ENCODE measurements around the gene TRPM4. TPM values are rescaled to one million over a fixed set of nuclear protein-coding genes. Genes with fewer than 3 reads are reported as not detected.
"Not testable (repeated sequence)": the region's sequence is repeated elsewhere in the genome, so short reads cannot be mapped to it uniquely, and the experiment has no call there.

The TRPM4 gene
- polyA plus RNA-seq, 1 of the 3 experiments (the other 2 are of a cell fraction): 20.6 TPM

DNA sequence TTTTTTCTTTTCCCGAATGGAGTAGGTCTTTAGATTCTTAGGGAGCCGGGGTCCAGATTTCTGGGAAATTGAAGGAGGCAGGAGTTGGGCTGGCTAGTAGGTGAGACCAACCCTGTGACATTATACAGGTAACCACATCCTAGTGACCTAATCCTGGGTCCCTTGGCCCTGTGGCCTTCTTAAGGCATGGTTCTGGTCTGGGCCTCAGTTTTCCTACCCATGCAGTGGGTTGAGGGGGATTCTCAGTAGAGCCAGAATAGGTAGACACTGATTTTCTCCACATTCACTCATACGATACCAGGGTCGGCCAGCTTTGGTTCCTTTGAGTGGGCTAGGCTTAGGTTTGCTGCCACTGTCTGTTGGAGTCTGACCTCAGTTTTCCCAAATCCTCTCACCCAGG, 31.0 kb upstream of the TRPM4 start:
- no peaks in the 10 kb centered on the region for H3K9me3 ChIP-seq
- H3K36me3 ChIP-seq (replicated peaks in 1 of 2; ENCODE audit: control insufficient read depth in 1 of 2, insufficient read depth in 2 of 2, low read length in 1 of 2): no peaks in the 10 kb centered on the region
- no peak overlapping the region for H3K9ac ChIP-seq
- no peaks in the 10 kb centered on the region for H4K20me1 ChIP-seq (ENCODE audit: insufficient read depth)
- no peak for TF ChIP-seq ELF1 (IDR thresholded peaks at IDR 0.05)
- TF ChIP-seq GABPA (IDR thresholded peaks at IDR 0.05; ENCODE audit: low read depth): no peak
- TF ChIP-seq FOXJ3 (CRISPR knock-in tag; IDR thresholded peaks at IDR 0.05): no peak
- no peak overlapping the region for H3K4me3 ChIP-seq (ENCODE audit: low read depth in 2 of 2, low read length in 1 of 2)
- POLR2A ChIA-PET: interaction anchor here (2.0 kb wide), 1 partner anchor 23 kb away, joined by 5 read pairs; no protein-coding TSS in a partner anchor
- H3K4me1 ChIP-seq (ENCODE audit: control insufficient read depth in 1 of 2, insufficient read depth in 2 of 2, low read depth in 1 of 2, low read length in 1 of 2): peaks cover 10 to 11% of the 10 kb centered on the region in 2 experiments; a peak in 2 of 4 replicates
- CTCF ChIA-PET: interaction anchor here (0.8 to 2.9 kb wide), 2 partner anchors 20 to 28 kb away, joined by 3 to 11 read pairs; no protein-coding TSS in a partner anchor
- H2AFZ ChIP-seq (ENCODE audit: low read depth): no peak overlapping the region
- no peak overlapping the region for H3K27ac ChIP-seq (ENCODE audit: low read depth in 2 of 2, low read length in 1 of 2)
- WGBS (ENCODE audit: low lambda C conversion rate): 81% methylated on average over 4 of the region's 4 CpGs
- no peaks in the 10 kb centered on the region for H3K9me2 ChIP-seq
- H3F3A ChIP-seq (replicated peaks; ENCODE audit: insufficient read depth): no peaks in the 10 kb centered on the region
- H3K79me2 ChIP-seq (ENCODE audit: insufficient read depth): no peaks in the 10 kb centered on the region
- no peak for DNase-seq
- H3K27me3 ChIP-seq (ENCODE audit: insufficient read depth): no peaks in the 10 kb centered on the region
- H3K4me2 ChIP-seq: no peak overlapping the region

DNA sequence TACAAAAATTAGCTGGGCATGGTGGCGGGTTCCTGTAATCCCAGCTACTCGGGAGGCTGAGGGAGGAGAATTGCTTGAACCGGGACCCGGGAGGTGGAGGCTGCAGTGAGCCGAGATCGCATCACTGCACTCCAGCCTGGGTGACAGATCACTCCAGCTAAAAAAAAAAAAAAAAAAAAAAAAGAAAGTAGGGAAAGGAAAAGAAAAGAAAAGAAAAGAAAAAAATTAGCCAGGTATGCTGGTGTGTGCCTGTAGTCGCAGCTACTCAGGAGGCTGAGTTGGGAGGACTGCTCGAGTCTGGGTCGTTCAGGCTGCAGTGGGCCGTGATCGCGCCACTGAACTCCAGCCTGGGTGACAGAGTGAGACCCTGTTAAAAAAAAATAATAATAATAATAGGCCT, 30.4 kb upstream of the TRPM4 start:
- 0 out of 2 replicates have a peak overlapping the region, but pooled peaks have one; percentile 60 for H3K4me2 ChIP-seq
- not testable (repeated sequence) for H3K27ac ChIP-seq (ENCODE audit: low read depth in 2 of 2, low read length in 1 of 2); DNase-seq; H3K36me3 ChIP-seq (replicated peaks in 1 of 2; ENCODE audit: control insufficient read depth in 1 of 2, insufficient read depth in 2 of 2, low read length in 1 of 2); H4K20me1 ChIP-seq (ENCODE audit: insufficient read depth); H3K27me3 ChIP-seq (ENCODE audit: insufficient read depth); H3K9me2 ChIP-seq; H3K9me3 ChIP-seq; H3F3A ChIP-seq (replicated peaks; ENCODE audit: insufficient read depth); H3K9ac ChIP-seq; H3K4me3 ChIP-seq (ENCODE audit: low read depth in 2 of 2, low read length in 1 of 2); H3K79me2 ChIP-seq (ENCODE audit: insufficient read depth)
- ChIA-PET CTCF (interaction anchor here (0.8 to 2.9 kb wide), 7 partner anchors 9 to 30 kb away, joined by 3 to 11 read pairs (median 4); partner anchors contain the start of gene HRC), POLR2A (interaction anchor here (0.9 to 2.0 kb wide), 4 partner anchors 13 to 32 kb away, joined by 3 to 10 read pairs (median 4); partner anchors contain the start of gene LIN7B)
- H2AFZ ChIP-seq (ENCODE audit: low read depth): peak overlapping the region; percentile 82; the same call in 1 of the 2 replicates
- WGBS (ENCODE audit: low lambda C conversion rate): 95% methylated on average over 12 of the region's 12 CpGs
- peaks cover 10 to 11% of the 10 kb centered on the region in 2 experiments; a peak in 2 of 4 replicates for H3K4me1 ChIP-seq (ENCODE audit: control insufficient read depth in 1 of 2, insufficient read depth in 2 of 2, low read depth in 1 of 2, low read length in 1 of 2)

DNA sequence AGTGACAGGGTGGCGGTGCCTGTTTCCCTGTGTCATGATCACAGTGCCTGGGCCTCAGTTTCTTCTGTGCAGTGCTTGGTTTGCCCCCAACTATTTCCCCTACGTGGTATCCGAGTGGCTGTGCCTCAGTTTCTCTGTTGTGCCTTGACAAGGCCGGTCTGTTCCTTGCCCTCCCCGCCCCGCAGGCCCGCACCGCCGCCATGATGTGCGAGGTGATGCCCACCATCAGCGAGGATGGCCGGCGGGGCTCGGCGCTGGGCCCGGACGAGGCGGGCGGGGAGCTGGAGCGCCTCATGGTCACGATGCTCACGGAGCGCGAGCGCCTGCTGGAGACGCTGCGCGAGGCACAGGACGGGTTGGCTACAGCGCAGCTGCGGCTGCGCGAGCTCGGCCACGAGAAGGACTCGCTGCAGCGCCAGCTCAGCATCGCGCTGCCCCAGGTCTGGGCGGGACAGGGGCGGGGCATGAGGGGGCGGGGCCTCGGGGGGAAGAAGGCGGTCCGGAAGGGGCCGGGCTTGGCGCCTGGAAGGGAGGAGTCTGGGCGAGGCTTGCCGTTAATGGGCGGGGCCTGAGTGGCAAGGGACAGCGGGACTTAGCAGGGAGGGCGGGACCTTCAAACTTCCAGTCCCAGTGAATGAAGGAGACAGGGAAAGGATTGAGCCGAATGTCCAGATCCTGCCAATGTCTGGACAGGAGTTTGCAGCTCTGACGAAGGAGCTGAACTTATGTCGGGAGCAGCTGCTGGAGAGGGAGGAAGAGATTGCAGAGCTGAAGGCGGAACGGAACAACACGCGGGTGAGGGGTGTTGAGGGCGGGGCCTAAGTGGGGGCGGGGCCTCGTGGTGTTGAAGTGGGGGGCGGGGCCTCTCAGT, 29.7 kb upstream of the TRPM4 start:
- Histone ChIP-seq H3F3A (replicated peaks; ENCODE audit: insufficient read depth) (no peaks in the 10 kb centered on the region), H3K9ac (no peak overlapping the region), H3K27ac (ENCODE audit: low read depth in 2 of 2, low read length in 1 of 2) (peak overlapping the region; percentile 30 to 73; a peak in 3 of 4 replicates), H3K4me3 (ENCODE audit: low read depth in 2 of 2, low read length in 1 of 2) (peak overlapping the region; percentile 36 to 47; a peak in 3 of 4 replicates), H2AFZ (ENCODE audit: low read depth) (peak overlapping the region; percentile 92), H4K20me1 (ENCODE audit: insufficient read depth) (no peaks in the 10 kb centered on the region), H3K9me3 (no peaks in the 10 kb centered on the region), H3K36me3 (replicated peaks in 1 of 2; ENCODE audit: control insufficient read depth in 1 of 2, insufficient read depth in 2 of 2, low read length in 1 of 2) (no peaks in the 10 kb centered on the region), H3K79me2 (ENCODE audit: insufficient read depth) (no peaks in the 10 kb centered on the region), H3K9me2 (no peaks in the 10 kb centered on the region), H3K27me3 (ENCODE audit: insufficient read depth) (no peaks in the 10 kb centered on the region), H3K4me2 (peak overlapping the region; percentile 70), H3K4me1 (ENCODE audit: control insufficient read depth in 1 of 2, insufficient read depth in 2 of 2, low read depth in 1 of 2, low read length in 1 of 2) (peaks cover 10 to 11% of the 10 kb centered on the region in 2 experiments; a peak in 2 of 4 replicates)
- DNase-seq: peak; percentile 99
- WGBS (ENCODE audit: low lambda C conversion rate): 20% methylated on average over 20 of the region's 63 CpGs
- CTCF ChIA-PET: interaction anchor here (0.6 to 2.9 kb wide), 11 partner anchors 10 to 71 kb away, joined by 3 to 11 read pairs (median 5); partner anchors contain the start of gene HRC
- POLR2A ChIA-PET: interaction anchor here (0.7 to 2.0 kb wide), 7 partner anchors 11 to 325 kb away, joined by 3 to 10 read pairs (median 3); partner anchors contain the start of genes ALDH16A1 and LIN7B
- TF ChIP-seq, protein P1, sequence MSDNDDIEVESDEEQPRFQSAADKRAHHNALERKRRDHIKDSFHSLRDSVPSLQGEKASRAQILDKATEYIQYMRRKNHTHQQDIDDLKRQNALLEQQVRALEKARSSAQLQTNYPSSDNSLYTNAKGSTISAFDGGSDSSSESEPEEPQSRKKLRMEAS (IDR thresholded peaks at IDR 0.05; ENCODE audit: low read depth): peak; percentile 100
- TF ChIP-seq CHD2 (IDR thresholded peaks at IDR 0.05; ENCODE audit: low read length, partially characterized antibody): peak; percentile 23
- TF ChIP-seq MXI1 (IDR thresholded peaks at IDR 0.05; ENCODE audit: low read depth, low read length): peak; percentile 67
- no peak for TF ChIP-seq SMC3 (IDR thresholded peaks at IDR 0.05; ENCODE audit: low read depth, low read length)
- no peak for TF ChIP-seq EZH2phosphoT487 (IDR thresholded peaks at IDR 0.05; ENCODE audit: borderline replicate concordance, low read depth)
- no peak for TF ChIP-seq POLR2AphosphoS5 (IDR thresholded peaks at IDR 0.05; ENCODE audit: low read depth, low read length)
- no peak for TF ChIP-seq GATA2 (CRISPR knock-in tag; IDR thresholded peaks at IDR 0.05)
- TF ChIP-seq MEF2A (IDR thresholded peaks at IDR 0.05; ENCODE audit: borderline replicate concordance, low read depth): no peak
- TF ChIP-seq RFX5 (IDR thresholded peaks at IDR 0.05; ENCODE audit: low read length): no peak
- TF ChIP-seq GABPA (IDR thresholded peaks at IDR 0.05; ENCODE audit: low read depth): no peak
- TF ChIP-seq NFIC (IDR thresholded peaks at IDR 0.05; ENCODE audit: borderline replicate concordance): no peak
- TF ChIP-seq SIN3A (IDR thresholded peaks at IDR 0.05; ENCODE audit: borderline replicate concordance, low read depth, low read length): peak; percentile 84
- no peak for TF ChIP-seq FOXJ3 (CRISPR knock-in tag; IDR thresholded peaks at IDR 0.05)
- TF ChIP-seq, protein P2, sequence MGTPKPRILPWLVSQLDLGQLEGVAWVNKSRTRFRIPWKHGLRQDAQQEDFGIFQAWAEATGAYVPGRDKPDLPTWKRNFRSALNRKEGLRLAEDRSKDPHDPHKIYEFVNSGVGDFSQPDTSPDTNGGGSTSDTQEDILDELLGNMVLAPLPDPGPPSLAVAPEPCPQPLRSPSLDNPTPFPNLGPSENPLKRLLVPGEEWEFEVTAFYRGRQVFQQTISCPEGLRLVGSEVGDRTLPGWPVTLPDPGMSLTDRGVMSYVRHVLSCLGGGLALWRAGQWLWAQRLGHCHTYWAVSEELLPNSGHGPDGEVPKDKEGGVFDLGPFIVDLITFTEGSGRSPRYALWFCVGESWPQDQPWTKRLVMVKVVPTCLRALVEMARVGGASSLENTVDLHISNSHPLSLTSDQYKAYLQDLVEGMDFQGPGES (IDR thresholded peaks at IDR 0.05; ENCODE audit: low read depth, low read length): no peak
- TF ChIP-seq, protein P3, sequence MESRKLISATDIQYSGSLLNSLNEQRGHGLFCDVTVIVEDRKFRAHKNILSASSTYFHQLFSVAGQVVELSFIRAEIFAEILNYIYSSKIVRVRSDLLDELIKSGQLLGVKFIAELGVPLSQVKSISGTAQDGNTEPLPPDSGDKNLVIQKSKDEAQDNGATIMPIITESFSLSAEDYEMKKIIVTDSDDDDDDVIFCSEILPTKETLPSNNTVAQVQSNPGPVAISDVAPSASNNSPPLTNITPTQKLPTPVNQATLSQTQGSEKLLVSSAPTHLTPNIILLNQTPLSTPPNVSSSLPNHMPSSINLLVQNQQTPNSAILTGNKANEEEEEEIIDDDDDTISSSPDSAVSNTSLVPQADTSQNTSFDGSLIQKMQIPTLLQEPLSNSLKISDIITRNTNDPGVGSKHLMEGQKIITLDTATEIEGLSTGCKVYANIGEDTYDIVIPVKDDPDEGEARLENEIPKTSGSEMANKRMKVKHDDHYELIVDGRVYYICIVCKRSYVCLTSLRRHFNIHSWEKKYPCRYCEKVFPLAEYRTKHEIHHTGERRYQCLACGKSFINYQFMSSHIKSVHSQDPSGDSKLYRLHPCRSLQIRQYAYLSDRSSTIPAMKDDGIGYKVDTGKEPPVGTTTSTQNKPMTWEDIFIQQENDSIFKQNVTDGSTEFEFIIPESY (IDR thresholded peaks at IDR 0.05; ENCODE audit: borderline replicate concordance, low read depth): no peak

All from SK-N-SH (cell line).